ENCODE data around the gene MYF5. TPM values are rescaled to one million over a fixed set of nuclear protein-coding genes. Genes with fewer than 3 reads are reported as not detected.
"Not testable (repeated sequence)": the region's sequence is repeated elsewhere in the genome, so short reads cannot be mapped to it uniquely, and the experiment has no call there.

MYF5 gene
- total RNA-seq, 1 experiment from 2014 or later, result not detected

DNA sequence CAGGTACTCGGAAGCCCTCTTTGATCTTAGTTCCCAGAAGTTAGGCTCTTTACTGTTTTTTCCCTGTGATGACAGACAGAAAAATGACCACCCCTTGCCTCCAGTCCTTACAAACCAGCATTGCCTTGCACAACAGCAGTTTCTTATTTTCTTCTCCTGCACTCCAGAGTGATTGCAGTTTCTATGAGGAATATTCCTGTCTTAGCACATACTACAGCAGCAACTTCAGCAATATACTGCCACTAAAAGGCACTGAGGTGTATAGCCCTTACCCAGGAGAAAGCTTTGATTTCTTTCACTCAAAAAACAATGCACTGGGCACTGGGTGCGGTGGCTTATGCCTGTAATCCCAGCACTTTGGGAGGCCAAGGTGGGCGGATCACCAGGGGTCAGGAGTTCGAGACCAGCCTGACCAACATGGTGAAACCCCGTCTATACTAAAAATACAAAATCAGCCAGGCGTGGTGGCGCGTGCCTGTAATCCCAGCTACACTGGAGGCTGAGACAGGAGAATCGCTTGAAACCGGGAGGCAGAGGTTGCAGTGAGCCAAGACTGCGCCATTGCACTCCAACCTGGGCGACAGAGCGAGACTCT, 40.6 kb upstream of the MYF5 start:
- H3K4me3 ChIP-seq (ENCODE audit: low read length); H3K9me3 ChIP-seq (ENCODE audit: low read length); H3K9ac ChIP-seq (ENCODE audit: low read length); POLR2A ChIA-PET (ENCODE audit: unreplicated experiment); H3K4me1 ChIP-seq (ENCODE audit: insufficient read depth, low read length); H2AFZ ChIP-seq (ENCODE audit: low read length); CTCF ChIA-PET; H3K4me2 ChIP-seq (ENCODE audit: low read length); H3K36me3 ChIP-seq (ENCODE audit: low read depth, low read length); H3K27ac ChIP-seq (ENCODE audit: low read length); BruUV-seq (replicated peaks); H4K20me1 ChIP-seq (ENCODE audit: low read length); H3F3A ChIP-seq (ENCODE audit: low read length, unreplicated experiment); H3K9me2 ChIP-seq (replicated peaks; ENCODE audit: low read length); H3K79me2 ChIP-seq (ENCODE audit: low read length): not testable (repeated sequence)
- H3K27me3 ChIP-seq (ENCODE audit: low read length), result peaks cover 14% of the 10 kb centered on the region; the same call in 1 of the 2 replicates
- ATAC-seq (peak; percentile 98), DNase-seq (peak; percentile 52)
- intact Hi-C loops (cut with micrococcal nuclease), result loop anchor here (1.0 to 10.0 kb wide), 3 partner anchors 59 to 264 kb away; no protein-coding TSS in a partner anchor
- TF ChIP-seq, protein P1, sequence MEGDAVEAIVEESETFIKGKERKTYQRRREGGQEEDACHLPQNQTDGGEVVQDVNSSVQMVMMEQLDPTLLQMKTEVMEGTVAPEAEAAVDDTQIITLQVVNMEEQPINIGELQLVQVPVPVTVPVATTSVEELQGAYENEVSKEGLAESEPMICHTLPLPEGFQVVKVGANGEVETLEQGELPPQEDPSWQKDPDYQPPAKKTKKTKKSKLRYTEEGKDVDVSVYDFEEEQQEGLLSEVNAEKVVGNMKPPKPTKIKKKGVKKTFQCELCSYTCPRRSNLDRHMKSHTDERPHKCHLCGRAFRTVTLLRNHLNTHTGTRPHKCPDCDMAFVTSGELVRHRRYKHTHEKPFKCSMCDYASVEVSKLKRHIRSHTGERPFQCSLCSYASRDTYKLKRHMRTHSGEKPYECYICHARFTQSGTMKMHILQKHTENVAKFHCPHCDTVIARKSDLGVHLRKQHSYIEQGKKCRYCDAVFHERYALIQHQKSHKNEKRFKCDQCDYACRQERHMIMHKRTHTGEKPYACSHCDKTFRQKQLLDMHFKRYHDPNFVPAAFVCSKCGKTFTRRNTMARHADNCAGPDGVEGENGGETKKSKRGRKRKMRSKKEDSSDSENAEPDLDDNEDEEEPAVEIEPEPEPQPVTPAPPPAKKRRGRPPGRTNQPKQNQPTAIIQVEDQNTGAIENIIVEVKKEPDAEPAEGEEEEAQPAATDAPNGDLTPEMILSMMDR (conservative IDR thresholded peaks at IDR 0.05; ENCODE audit: low read depth, low read length), result peak; percentile 51

GRCh38 chr12:80676856-80677255, 39.9 kb upstream of the MYF5 start:
- ATAC-seq (no peak), DNase-seq (no peak)
- no peak overlapping the region for H3K4me3 ChIP-seq (ENCODE audit: low read length)
- H4K20me1 ChIP-seq (ENCODE audit: low read length), result no peaks in the 10 kb centered on the region
- ChIA-PET CTCF (no interaction called here), POLR2A (ENCODE audit: unreplicated experiment) (no interaction called here)
- H3F3A ChIP-seq (ENCODE audit: low read length, unreplicated experiment), result no peaks in the 10 kb centered on the region
- H3K4me1 ChIP-seq (ENCODE audit: insufficient read depth, low read length), result no peaks in the 10 kb centered on the region
- H3K9me3 ChIP-seq (ENCODE audit: low read length), result no peaks in the 10 kb centered on the region
- no peaks in the 10 kb centered on the region for H3K79me2 ChIP-seq (ENCODE audit: low read length)
- intact Hi-C loops (cut with micrococcal nuclease), result loop anchor here (1.0 to 10.0 kb wide), 3 partner anchors 58 to 265 kb away; no protein-coding TSS in a partner anchor
- no peaks in the 10 kb centered on the region for H3K9me2 ChIP-seq (replicated peaks; ENCODE audit: low read length)
- no peak for TF ChIP-seq EZH2 (IDR thresholded peaks at IDR 0.05; ENCODE audit: low read length, unreplicated experiment)
- TF ChIP-seq EZH2phosphoT487 (IDR thresholded peaks at IDR 0.05; ENCODE audit: borderline replicate concordance, low read length), result no peak
- TF ChIP-seq, protein P1 (conservative IDR thresholded peaks at IDR 0.05; ENCODE audit: low read depth, low read length), result no peak
- no peak overlapping the region for H2AFZ ChIP-seq (ENCODE audit: low read length)
- H3K27ac ChIP-seq (ENCODE audit: low read length), result no peak overlapping the region
- H3K36me3 ChIP-seq (ENCODE audit: low read depth, low read length), result no peaks in the 10 kb centered on the region
- no TSS peak for BruUV-seq (replicated peaks)
- H3K9ac ChIP-seq (ENCODE audit: low read length), result no peak overlapping the region
- H3K27me3 ChIP-seq (ENCODE audit: low read length), result peaks cover 17% of the 10 kb centered on the region; the same call in 1 of the 2 replicates
- no peak overlapping the region for H3K4me2 ChIP-seq (ENCODE audit: low read length)

DNA sequence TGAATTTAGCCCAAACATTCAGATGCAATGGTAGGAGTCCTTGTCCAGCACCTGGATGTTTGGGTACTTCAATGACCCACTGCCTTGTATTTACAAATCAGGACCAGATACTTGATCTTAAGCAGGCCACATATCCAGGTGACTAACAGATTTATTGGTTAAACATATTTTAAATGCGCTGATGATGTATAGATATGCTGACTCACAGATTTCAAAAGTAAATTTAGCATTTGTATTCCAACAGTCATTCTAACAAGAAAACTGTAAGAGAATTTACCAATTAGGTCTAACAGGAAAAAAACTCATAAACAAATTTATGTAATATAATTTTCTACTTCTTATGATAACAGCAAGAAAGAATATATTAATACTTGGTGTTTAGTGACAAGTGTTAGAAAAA, 38.7 kb upstream of the MYF5 start:
- H3K4me2 ChIP-seq (ENCODE audit: low read length), result no peak overlapping the region
- peak; percentile 39 for DNase-seq
- H3K9me2 ChIP-seq (replicated peaks; ENCODE audit: low read length), result no peaks in the 10 kb centered on the region
- no peaks in the 10 kb centered on the region for H4K20me1 ChIP-seq (ENCODE audit: low read length)
- BruUV-seq (replicated peaks), result no TSS peak
- ATAC-seq, result peak; percentile 24; the same call in 1 of the 2 replicates
- ChIA-PET CTCF (no interaction called here), POLR2A (ENCODE audit: unreplicated experiment) (no interaction called here)
- H3F3A ChIP-seq (ENCODE audit: low read length, unreplicated experiment), result no peaks in the 10 kb centered on the region
- no peaks in the 10 kb centered on the region for H3K4me1 ChIP-seq (ENCODE audit: insufficient read depth, low read length)
- TF ChIP-seq EZH2phosphoT487 (IDR thresholded peaks at IDR 0.05; ENCODE audit: borderline replicate concordance, low read length) (no peak), EZH2 (IDR thresholded peaks at IDR 0.05; ENCODE audit: low read length, unreplicated experiment) (no peak)
- TF ChIP-seq, protein P1 (conservative IDR thresholded peaks at IDR 0.05; ENCODE audit: low read depth, low read length), result no peak
- no peak overlapping the region for H3K9ac ChIP-seq (ENCODE audit: low read length)
- H3K9me3 ChIP-seq (ENCODE audit: low read length), result no peaks in the 10 kb centered on the region
- no peak overlapping the region for H3K27ac ChIP-seq (ENCODE audit: low read length)
- intact Hi-C loops (cut with micrococcal nuclease), result loop anchor here (2.0 to 10.0 kb wide), 2 partner anchors 57 to 205 kb away; no protein-coding TSS in a partner anchor
- H3K27me3 ChIP-seq (ENCODE audit: low read length), result peaks cover 15% of the 10 kb centered on the region; the same call in 1 of the 2 replicates
- H3K79me2 ChIP-seq (ENCODE audit: low read length), result no peaks in the 10 kb centered on the region
- H3K36me3 ChIP-seq (ENCODE audit: low read depth, low read length), result no peaks in the 10 kb centered on the region
- H2AFZ ChIP-seq (ENCODE audit: low read length), result no peak overlapping the region
- no peak overlapping the region for H3K4me3 ChIP-seq (ENCODE audit: low read length)

Measured in PC-3 (cell line).